Measurements from ENCODE around the gene YWHAH.

GRCh38 chr22:31956360-31956759, 12.0 kb downstream of the YWHAH start:
- TF ChIP-seq CTCF (IDR thresholded peaks at IDR 0.05) = no peak
- TF ChIP-seq POLR2A (IDR thresholded peaks at IDR 0.05) = no peak
- TF ChIP-seq EP300 (IDR thresholded peaks at IDR 0.05) = no peak
- no peak for TF ChIP-seq POLR2AphosphoS5 (IDR thresholded peaks at IDR 0.05)
